ENCODE results near the gene NPPB. TPM values are rescaled to one million over a fixed set of nuclear protein-coding genes. Genes with fewer than 3 reads are reported as not detected.
A peak's percentile ranks its signal among the peaks of the same experiment; 100 is the strongest.

The NPPB gene
- total and polyA plus RNA-seq, 9 of the 15 experiments (the other 6 are each of a cell fraction or from before 2014, with no cell fraction given), result not detected

DNA sequence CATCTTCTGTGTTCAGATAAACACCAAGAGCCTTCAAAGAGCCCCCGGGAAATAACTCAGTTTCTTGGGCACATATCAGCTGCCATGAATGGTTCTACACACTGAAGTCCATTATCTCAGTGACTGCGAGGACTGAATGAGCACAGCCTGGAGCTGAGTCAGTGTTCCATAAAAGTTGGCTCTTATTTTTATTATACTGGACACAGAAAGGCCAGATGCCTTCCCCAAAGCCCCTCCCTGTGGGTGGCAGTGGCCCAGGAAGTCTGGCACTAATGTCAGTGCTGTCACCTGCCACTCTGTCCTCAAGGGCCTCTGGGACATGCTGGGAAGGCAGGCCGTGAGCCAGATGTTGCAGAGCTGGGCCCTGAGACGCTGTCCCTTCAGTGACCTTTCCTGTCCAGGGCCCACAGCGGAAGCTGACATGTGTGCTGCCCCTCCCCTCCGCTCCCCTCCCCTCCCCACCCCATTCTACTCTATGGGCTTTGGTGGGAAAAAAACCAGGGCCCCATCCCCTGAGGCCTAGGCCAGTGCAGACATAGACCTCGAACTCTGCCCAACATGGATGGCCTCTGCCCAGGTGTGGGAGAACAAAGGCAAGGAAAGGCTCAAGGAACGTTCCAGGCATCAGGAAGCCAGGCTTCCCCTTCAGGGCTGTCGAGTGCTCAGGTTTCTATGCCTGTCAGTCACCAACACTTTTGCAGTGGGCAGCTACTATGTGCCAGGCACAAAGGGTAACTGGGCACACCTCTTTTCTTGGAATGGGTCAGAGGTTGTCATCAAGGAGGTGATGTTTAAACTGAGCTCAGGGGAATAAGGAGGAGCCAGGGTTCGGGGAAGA lies 22.4 kb upstream of the NPPB start (continued):
- TF ChIP-seq ZNF445 (CRISPR knock-in tag; IDR thresholded peaks at IDR 0.05; ENCODE audit: low read depth) (no peak), ZKSCAN8 (CRISPR knock-in tag; IDR thresholded peaks at IDR 0.05) (0 out of 2 replicates have a peak, but pooled peaks have one; percentile 69), SETDB1 (IDR thresholded peaks at IDR 0.05; ENCODE audit: low read length) (no peak), MED1 (CRISPR knock-in tag; IDR thresholded peaks at IDR 0.05; ENCODE audit: borderline replicate concordance) (no peak), PTRF (tag; IDR thresholded peaks at IDR 0.05) (no peak), LEF1 (IDR thresholded peaks at IDR 0.05) (peak; percentile 15; the same call in 1 of the 2 replicates), COPS2 (conservative IDR thresholded peaks at IDR 0.05) (no peak), CAMTA2 (CRISPR knock-in tag; conservative IDR thresholded peaks at IDR 0.05) (no peak), SAFB (IDR thresholded peaks at IDR 0.05; ENCODE audit: borderline replicate concordance, low read depth, low read length) (no peak), NFYB (IDR thresholded peaks at IDR 0.05; ENCODE audit: extremely low read depth, insufficient read length) (no peak), IRF2 (CRISPR knock-in tag; IDR thresholded peaks at IDR 0.05) (no peak), SLC30A9 (CRISPR knock-in tag; IDR thresholded peaks at IDR 0.05) (no peak), ZEB2 (IDR thresholded peaks at IDR 0.05) (no peak), ATF1 (CRISPR knock-in tag; IDR thresholded peaks at IDR 0.05) (no peak), ATF1 (tag; IDR thresholded peaks at IDR 0.05) (0 out of 2 replicates have a peak, but pooled peaks have one; percentile 15), ILF3 (IDR thresholded peaks at IDR 0.05; ENCODE audit: borderline replicate concordance) (no peak), ZNF740 (CRISPR knock-in tag; IDR thresholded peaks at IDR 0.05) (no peak), ZNF740 (tag; IDR thresholded peaks at IDR 0.05) (0 out of 4 replicates have a peak, but pooled peaks of 1 of the 2 experiments have one; percentile 44), ZNF444 (CRISPR knock-in tag; IDR thresholded peaks at IDR 0.05) (no peak), SMARCE1 (IDR thresholded peaks at IDR 0.05) (peak; percentile 44; the same call in 1 of the 2 replicates), ZBED1 (IDR thresholded peaks at IDR 0.05) (peak; percentile 49; the same call in 1 of the 2 replicates), JUNB (CRISPR knock-in tag; conservative IDR thresholded peaks at IDR 0.05) (no peak), NR2C2 (CRISPR knock-in tag; IDR thresholded peaks at IDR 0.05) (no peak), NR2C2 (tag; IDR thresholded peaks at IDR 0.05) (peak; percentile 73), NBN (IDR thresholded peaks at IDR 0.05; ENCODE audit: low read depth) (no peak), NEUROD1 (IDR thresholded peaks at IDR 0.05; ENCODE audit: borderline replicate concordance, low read depth, low read length, partially characterized antibody) (no peak)
- TF ChIP-seq, protein P1, sequence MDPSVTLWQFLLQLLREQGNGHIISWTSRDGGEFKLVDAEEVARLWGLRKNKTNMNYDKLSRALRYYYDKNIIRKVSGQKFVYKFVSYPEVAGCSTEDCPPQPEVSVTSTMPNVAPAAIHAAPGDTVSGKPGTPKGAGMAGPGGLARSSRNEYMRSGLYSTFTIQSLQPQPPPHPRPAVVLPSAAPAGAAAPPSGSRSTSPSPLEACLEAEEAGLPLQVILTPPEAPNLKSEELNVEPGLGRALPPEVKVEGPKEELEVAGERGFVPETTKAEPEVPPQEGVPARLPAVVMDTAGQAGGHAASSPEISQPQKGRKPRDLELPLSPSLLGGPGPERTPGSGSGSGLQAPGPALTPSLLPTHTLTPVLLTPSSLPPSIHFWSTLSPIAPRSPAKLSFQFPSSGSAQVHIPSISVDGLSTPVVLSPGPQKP (CRISPR knock-in tag; IDR thresholded peaks at IDR 0.05), result no peak
- TF ChIP-seq, protein P2, sequence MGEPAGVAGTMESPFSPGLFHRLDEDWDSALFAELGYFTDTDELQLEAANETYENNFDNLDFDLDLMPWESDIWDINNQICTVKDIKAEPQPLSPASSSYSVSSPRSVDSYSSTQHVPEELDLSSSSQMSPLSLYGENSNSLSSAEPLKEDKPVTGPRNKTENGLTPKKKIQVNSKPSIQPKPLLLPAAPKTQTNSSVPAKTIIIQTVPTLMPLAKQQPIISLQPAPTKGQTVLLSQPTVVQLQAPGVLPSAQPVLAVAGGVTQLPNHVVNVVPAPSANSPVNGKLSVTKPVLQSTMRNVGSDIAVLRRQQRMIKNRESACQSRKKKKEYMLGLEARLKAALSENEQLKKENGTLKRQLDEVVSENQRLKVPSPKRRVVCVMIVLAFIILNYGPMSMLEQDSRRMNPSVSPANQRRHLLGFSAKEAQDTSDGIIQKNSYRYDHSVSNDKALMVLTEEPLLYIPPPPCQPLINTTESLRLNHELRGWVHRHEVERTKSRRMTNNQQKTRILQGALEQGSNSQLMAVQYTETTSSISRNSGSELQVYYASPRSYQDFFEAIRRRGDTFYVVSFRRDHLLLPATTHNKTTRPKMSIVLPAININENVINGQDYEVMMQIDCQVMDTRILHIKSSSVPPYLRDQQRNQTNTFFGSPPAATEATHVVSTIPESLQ (CRISPR knock-in tag; IDR thresholded peaks at IDR 0.05), result no peak

All from K562 (cell line).